GM18519 (cell line): Measurements from ENCODE around the gene NGFR.

Experiments used
- ATAC-seq: cut with Tn5 transposase; IDR thresholded peaks from one replicate; pipeline ENCODE4 v1.9.1; 2021; ENCODE audit warnings: mild to moderate bottlenecking, moderate library complexity; ENCODE audit not compliant: unreplicated experiment, low FRiP score

The NGFR gene

GRCh38 chr17:49513044-49513395, 17.9 kb downstream of the NGFR start:
- ATAC-seq, result no peak

- ATAC-seq, result no peak
These were observed 18.5 kb downstream of the NGFR start for GRCh38 chr17:49513641-49514040.

DNA sequence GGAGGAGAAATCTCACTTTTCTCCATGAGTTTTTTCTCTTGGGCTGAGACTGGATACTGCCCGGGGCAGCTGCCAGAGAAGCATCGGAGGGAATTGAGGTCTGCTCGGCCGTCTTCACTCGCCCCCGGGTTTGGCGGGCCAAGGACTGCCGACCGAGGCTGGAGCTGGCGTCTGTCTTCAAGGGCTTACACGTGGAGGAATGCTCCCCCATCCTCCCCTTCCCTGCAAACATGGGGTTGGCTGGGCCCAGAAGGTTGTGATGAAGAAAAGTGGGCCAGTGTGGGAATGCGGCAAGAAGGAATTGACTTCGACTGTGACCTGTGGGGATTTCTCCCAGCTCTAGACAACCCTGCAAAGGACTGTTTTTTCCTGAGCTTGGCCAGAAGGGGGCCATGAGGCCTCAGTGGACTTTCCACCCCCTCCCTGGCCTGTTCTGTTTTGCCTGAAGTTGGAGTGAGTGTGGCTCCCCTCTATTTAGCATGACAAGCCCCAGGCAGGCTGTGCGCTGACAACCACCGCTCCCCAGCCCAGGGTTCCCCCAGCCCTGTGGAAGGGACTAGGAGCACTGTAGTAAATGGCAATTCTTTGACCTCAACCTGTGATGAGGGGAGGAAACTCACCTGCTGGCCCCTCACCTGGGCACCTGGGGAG, 19.1 kb downstream of the NGFR start:
- no peak for ATAC-seq

- no peak for ATAC-seq
These were observed 20.2 kb downstream of the NGFR start for GRCh38 chr17:49515196-49515770.

DNA sequence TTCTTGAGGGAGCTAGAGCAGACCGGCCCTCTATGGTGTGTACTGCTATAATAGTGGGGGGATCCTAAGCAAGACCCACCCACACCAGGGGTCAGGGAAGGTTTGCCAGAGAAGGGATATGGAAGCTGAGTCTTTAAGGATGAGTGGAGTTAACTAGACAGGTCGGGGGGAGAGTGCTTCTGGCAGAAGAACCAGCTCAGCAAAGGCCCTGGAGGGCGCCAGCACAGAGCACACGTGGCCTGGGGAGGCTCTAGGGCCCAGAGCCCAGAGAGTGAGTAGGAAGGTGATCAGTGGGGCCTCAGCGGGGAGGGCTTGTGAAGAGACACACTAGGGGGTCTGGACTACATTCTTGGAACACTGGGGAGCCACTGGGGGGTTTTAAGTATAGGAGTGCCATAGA, 21.1 kb downstream of the NGFR start:
- ATAC-seq, result no peak

- no peak for ATAC-seq
These were observed 23.4 kb downstream of the NGFR start for GRCh38 chr17:49518346-49519078.

GRCh38 chr17:49519781-49520180, 24.7 kb downstream of the NGFR start:
- ATAC-seq, result no peak

- no peak for ATAC-seq
These were observed 25.4 kb downstream of the NGFR start for GRCh38 chr17:49520386-49521087.

GRCh38 chr17:49521088-49521450, 26.0 kb downstream of the NGFR start:
- ATAC-seq, result no peak

DNA sequence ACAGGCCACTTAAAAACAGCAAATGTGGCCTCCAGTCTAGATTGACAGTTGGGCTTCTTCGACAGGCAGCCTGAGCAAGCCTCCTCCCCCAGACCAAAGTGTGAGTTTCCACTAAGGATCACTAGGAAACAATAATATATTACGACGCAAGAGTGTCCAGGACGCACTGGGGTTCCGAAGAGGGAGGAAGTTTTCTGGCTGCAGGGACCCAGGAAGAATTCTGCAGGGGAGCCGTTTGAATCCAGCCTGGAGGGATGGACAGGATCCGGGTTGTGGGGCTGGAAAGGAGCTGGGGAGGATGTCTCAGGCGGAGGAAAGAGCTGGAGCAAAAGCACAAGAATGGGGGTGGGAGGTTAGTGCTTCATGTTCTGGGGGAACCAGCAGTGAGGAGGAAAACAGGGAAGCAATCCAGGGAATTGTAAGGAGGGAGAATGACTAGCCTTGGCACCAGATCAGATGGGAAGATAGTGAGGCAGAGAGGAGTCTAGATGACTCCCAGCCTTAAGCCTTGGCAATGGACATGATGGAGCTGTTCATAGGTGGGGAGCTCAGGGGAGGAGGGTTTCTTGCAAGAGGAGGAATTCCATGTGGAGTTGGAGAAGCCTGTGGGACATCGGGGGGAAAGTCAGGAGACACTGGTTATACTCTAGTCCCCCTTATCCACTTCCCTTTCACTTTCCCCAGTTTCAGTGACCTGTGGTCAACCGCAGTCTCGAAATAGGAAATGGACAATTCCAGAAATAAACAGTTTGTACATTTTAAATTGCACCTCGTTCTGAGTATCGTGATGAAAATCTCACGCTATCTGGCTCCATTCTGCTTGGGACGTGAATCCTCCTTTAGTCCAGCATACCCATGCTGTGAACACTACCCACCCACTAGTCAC, 26.6 kb downstream of the NGFR start:
- no peak for ATAC-seq

DNA sequence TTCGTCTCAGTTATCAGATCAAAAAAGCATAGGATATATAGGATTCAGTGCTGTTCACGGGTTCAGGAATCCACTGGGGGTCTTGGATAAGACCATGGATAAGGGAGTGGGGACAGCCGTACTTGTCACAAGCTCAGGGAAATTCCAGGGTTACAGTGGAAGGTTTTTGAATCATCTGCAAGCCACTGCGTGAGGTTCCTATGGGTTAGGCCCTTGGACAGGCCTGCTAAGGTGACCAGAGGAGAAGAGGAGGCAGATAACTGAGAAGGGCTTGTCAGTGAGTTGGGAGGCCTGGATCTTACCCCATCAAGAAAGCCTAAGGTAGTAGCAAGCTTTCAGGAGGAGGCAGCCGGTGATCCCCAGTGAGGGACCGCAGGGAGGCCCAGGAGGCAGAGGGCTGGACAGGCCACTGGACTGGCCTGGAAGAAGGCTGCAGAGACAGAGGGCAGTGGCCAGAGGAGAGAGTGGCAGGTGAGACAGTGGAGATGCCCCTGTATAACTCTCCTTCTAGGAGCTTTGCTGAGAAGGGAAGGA, 27.3 kb downstream of the NGFR start:
- ATAC-seq, result no peak

- no peak for ATAC-seq
These were observed 28.1 kb downstream of the NGFR start for GRCh38 chr17:49523196-49523595.

DNA sequence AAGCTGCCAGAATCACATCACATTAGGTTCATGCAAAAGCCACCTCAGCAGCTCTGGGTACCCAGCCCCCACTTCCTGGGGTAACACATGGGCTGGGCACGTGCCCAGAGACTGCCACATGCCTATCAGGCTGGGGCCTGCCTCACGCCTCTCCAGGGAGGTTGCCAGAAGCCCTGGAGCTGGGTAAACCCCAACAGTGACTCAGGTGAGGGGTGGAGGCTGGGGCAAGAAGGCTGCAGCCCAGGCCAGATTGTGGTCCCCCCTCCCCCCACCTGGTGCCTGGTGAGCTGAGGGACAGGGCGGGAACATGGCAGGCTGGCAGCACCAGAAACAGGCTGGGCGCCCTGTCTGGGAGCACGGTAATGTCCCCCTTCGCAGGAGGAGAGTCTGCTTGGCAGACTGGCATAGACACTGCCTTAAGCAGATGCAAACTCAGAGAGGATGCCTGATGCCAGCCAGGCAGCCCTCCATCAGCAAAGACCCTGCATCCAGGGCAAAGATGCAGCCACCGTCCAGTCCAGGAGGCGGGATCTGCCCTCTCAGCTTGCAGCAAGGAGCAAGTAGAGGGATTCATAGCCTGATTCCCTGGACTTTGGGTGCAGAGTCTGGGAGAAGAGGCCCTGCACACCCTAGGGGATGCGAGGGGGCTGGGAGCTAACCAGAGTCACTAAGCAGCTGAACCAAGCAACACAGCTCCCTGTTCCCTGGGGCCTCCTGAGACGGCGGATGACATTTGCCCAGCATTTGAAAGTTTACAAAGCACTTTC, 28.8 kb downstream of the NGFR start:
- no peak for ATAC-seq

DNA sequence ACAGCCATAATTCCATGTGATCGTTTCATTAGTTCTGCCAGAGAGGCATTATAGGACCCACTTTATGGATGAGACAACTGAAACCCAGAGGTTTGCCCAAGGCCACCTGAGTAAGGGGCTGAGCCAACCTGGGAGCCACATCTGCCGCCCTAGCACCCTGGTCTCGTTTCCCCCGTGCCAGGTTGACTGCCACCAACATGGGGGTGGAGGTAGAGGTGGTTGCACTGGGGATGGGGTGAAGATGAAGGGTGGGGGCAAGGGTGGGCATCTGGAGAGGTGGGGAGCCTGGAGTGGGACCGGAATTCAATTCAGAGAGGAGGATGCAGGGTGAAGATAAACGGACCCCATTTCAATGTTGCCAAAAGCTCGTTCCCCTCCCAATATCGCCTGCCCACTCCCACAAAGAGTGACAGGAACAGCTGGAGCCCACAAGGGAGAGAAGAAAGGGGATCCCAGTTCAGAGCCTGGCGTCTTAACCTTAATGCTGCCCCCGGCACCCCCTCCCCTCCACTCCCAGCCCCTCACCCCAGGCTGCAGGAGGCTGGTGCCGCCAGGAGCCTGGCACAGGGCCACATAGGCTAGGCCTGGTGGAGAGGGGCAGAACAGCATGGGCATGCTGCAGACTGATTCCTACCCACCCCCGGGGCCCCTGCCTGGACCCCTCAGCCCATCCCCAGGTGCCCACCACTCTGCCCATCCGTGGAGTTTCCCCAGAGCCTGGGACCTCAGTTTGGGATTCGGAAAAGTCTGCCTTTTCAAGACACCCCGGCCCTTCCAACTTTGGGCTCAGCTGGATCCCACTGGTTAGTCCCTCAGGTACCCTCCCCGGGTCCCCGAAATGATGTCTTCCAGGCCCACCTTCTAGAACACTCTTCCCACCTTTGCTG, 29.6 kb downstream of the NGFR start:
- no peak for ATAC-seq

GRCh38 chr17:49525831-49526741, 31.0 kb downstream of the NGFR start:
- no peak for ATAC-seq

GRCh38 chr17:49527927-49528651, 33.0 kb downstream of the NGFR start:
- no peak for ATAC-seq

DNA sequence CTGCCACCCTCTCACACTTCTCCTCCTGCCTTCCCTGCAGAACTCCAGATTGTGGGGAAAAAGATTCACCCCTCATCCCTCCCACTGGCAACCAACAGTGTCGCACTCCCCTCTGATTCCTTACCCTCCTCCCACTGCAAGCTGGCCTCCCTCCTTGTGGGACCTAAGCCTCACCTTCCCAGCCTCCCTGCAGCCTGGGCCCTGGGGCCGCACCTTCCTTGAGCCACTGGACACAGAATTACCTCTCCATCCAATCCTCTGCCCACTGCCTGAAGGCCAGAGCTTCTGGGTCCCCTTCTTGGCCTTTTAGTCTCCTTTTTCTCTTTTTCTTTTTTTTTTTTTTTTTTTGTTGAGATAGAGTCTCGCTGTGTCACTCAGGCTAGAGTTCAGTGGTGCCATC, 33.9 kb downstream of the NGFR start:
- no peak for ATAC-seq
